Breast epithelium (tissue), 4 donors: ENCODE data around the gene YOD1. TPM values are rescaled to one million over a fixed set of nuclear protein-coding genes. Genes with fewer than 3 reads are reported as not detected.

Experiments used
- DNase-seq, 2 donors: peaks; one replicate each; pipeline ENCODE4 v3.0.0-alpha.2; 2019; ENCODE audit warnings: low spot score in 2 of 2
- H3K27ac ChIP-seq, 2 donors: fragments of 200-600 bp; sonication (generic) in 1 of 2; one replicate each; pipeline ENCODE4 v1.5.1; 2016 to 2019; ENCODE audit warnings: mild to moderate bottlenecking in 1 of 2
- H3K27me3 ChIP-seq, 2 donors: fragments of 200-600 bp; sonication (generic) in 1 of 2; one replicate each; pipeline versions ENCODE4 v1.5.1 to v1.6.0; 2017 to 2019; ENCODE audit warnings: control low read depth in 1 of 2, mild to moderate bottlenecking in 1 of 2
- H3K36me3 ChIP-seq: fragments of 200-600 bp; one replicate; pipeline ENCODE4 v1.5.1; 2019
- H3K4me1 ChIP-seq, 2 donors: fragments of 200-600 bp; sonication (generic); one replicate each; pipeline ENCODE4 v1.5.1; 2016 to 2019; ENCODE audit warnings: control low read depth in 1 of 2
- H3K4me3 ChIP-seq, 3 donors: fragments of 200-600 bp; sonication (generic); 1 replicate in 2 of 3; 2 replicates in 1 of 3; pipeline ENCODE4 v1.5.1; 2016 to 2019; ENCODE audit warnings: mild to moderate bottlenecking in 3 of 3, moderate library complexity in 2 of 3
- H3K9me3 ChIP-seq, 2 donors: fragments of 200-600 bp; sonication (generic) in 1 of 2; one replicate each; pipeline ENCODE4 v1.5.1; 2016 to 2019; ENCODE audit warnings: control low read depth in 1 of 2
- CTCF ChIP-seq, 3 donors: fragments of 450-650 bp; IDR thresholded peaks; one replicate each; pipeline ENCODE4 v1.5.1; 2016 to 2017; ENCODE audit warnings: antibody characterized with exemption in 3 of 3, mild to moderate bottlenecking in 3 of 3, moderate library complexity in 3 of 3
- POLR2A ChIP-seq: fragments of 450-650 bp; IDR thresholded peaks from one replicate; pipeline ENCODE4 v1.6.1; 2016; ENCODE audit warnings: antibody characterized with exemption, mild to moderate bottlenecking, moderate library complexity
- POLR2AphosphoS5 ChIP-seq, 3 donors: sonication (generic); formaldehyde crosslinking; IDR thresholded peaks; one replicate each; pipeline ENCODE4 v1.6.1; 2017; ENCODE audit warnings: antibody characterized with exemption in 3 of 3
- intact Hi-C: fragments of 100-400 bp; cut with DNase I; formaldehyde crosslinking; loops from one replicate; pipeline ENCODE4 v1.15.1; 2023; ENCODE audit warnings: low total_unique reads
- total RNA-seq, 3 donors: library from RNA; depleted of rRNA; stranded (reverse); fragments of >200 nt; gene quantifications; one replicate each; pipeline ENCODE4 v1.1.0, GENCODE V29; 2016

The YOD1 gene
- total RNA-seq, 3 donors from 2014 or later, result 6.9 to 13.3 (median 9.2) TPM

DNA sequence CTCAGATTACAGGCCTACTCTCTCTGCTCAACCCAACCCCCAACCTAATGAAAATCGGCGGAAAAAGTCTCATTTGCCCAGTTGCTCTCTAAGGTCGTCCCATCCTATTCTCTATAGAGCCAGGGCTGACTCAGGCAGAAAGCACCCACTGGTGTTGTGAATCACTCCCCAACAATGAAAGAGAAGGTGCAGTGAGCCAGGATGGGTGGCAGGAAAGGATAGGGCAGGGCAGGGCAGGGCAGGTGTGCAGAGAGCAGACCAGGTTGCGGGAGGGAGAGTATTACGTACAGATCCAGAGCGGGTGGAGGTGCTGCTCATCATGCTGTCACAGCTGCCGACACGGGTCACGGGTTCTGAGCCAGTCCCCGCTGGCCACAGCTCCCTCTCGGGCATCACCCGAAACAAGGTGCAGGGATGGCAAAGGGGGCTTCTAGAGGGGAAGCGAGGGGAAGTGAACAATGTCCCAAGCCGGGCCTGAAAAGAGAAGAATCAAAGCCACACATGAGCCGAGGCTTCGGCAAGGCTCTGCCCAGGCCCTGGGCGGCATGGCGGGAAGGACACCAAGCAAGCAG is 23.7 kb downstream of the YOD1 start:
- DNase-seq, result peak in 1 of 2 donors; percentile 64
- no peak for TF ChIP-seq POLR2A
- TF ChIP-seq CTCF (IDR thresholded peaks at IDR 0.05), result no peak
- no peak for TF ChIP-seq POLR2AphosphoS5 (IDR thresholded peaks at IDR 0.05)
- peak overlapping the region in 2 of 3 donors; percentile 13 to 26 for H3K4me3 ChIP-seq
- intact Hi-C loops, result no loop called here
- no peaks in the 10 kb centered on the region for H3K9me3 ChIP-seq
- peaks cover 0 to 16% of the 10 kb centered on the region in 2 donors for H3K4me1 ChIP-seq
- no peaks in the 10 kb centered on the region for H3K27me3 ChIP-seq
- H3K27ac ChIP-seq, result peak overlapping the region; percentile 84 to 93
- no peaks in the 10 kb centered on the region for H3K36me3 ChIP-seq

- TF ChIP-seq POLR2AphosphoS5 (IDR thresholded peaks at IDR 0.05), result no peak
- Histone ChIP-seq H3K27ac (peak overlapping the region; percentile 84 to 93), H3K4me1 (peaks cover 0 to 16% of the 10 kb centered on the region in 2 donors), H3K4me3 (no peak overlapping the region), H3K9me3 (no peaks in the 10 kb centered on the region), H3K36me3 (no peaks in the 10 kb centered on the region), H3K27me3 (no peaks in the 10 kb centered on the region)
- peak in 1 of 2 donors; percentile 63 for DNase-seq
- intact Hi-C loops, result no loop called here
Measured at GRCh38 chr1:207026104-207026534, 24.9 kb downstream of the YOD1 start.

- no peaks in the 10 kb centered on the region for H3K9me3 ChIP-seq
- peaks cover 0 to 16% of the 10 kb centered on the region in 2 donors for H3K4me1 ChIP-seq
- intact Hi-C loops, result no loop called here
- peak overlapping the region; percentile 84 to 93 for H3K27ac ChIP-seq
- H3K4me3 ChIP-seq, result no peak overlapping the region
- TF ChIP-seq CTCF (IDR thresholded peaks at IDR 0.05) (no peak), POLR2AphosphoS5 (IDR thresholded peaks at IDR 0.05) (no peak), POLR2A (no peak)
- H3K27me3 ChIP-seq, result no peaks in the 10 kb centered on the region
- no peak for DNase-seq
- H3K36me3 ChIP-seq, result no peaks in the 10 kb centered on the region
Measured at GRCh38 chr1:207025146-207025880, 25.7 kb downstream of the YOD1 start.

GRCh38 chr1:207024202-207025145 is 26.5 kb downstream of the YOD1 start:
- intact Hi-C loops, result no loop called here
- Histone ChIP-seq H3K4me1 (peaks cover 0 to 16% of the 10 kb centered on the region in 2 donors), H3K36me3 (no peaks in the 10 kb centered on the region), H3K27me3 (no peaks in the 10 kb centered on the region), H3K27ac (peak overlapping the region; percentile 84 to 93), H3K9me3 (no peaks in the 10 kb centered on the region), H3K4me3 (no peak overlapping the region)
- DNase-seq, result no peak
- no peak for TF ChIP-seq POLR2A
- no peak for TF ChIP-seq POLR2AphosphoS5 (IDR thresholded peaks at IDR 0.05)
- TF ChIP-seq CTCF (IDR thresholded peaks at IDR 0.05), result no peak

DNA sequence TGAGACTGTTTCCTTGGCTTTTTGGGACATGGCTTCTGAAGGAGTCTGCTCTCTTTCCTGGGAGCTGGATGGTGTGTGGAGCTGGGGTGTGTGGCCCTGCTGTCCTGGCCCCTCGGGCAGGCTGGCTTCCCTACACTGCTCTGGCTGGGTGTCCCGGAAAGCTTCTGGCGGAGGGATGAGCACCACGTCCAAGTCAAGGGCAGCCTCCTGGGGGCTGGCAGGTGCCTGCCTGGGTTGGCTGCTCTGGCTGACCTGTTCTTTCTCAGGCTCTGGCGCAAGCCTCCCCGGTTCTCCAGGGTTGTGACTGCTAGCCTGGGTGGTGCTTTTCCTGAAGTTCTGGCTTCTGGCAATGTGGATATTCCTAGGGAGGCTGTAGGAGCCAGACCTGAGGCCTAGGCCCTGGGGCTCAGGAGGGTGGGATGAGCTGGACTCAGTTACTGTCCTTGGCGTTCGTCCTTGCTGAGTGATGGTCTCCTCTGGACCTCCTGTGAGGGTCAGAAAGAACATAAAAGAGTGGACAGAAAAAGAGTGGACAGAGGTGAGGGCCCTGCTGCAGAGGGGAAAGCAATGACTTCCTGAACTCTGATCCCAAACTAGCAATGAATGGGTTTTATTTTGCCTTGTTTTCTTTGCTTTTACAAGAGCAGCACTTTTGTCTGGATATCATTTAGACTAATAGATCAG is 27.9 kb downstream of the YOD1 start:
- Histone ChIP-seq H3K36me3 (no peaks in the 10 kb centered on the region), H3K27ac (peak overlapping the region; percentile 65 to 93), H3K4me1 (peaks cover 0 to 16% of the 10 kb centered on the region in 2 donors), H3K9me3 (no peaks in the 10 kb centered on the region), H3K27me3 (no peaks in the 10 kb centered on the region), H3K4me3 (no peak overlapping the region)
- intact Hi-C loops, result no loop called here
- DNase-seq, result no peak
- TF ChIP-seq POLR2AphosphoS5 (IDR thresholded peaks at IDR 0.05) (no peak), CTCF (IDR thresholded peaks at IDR 0.05) (no peak)
